Stimulated activated CD4-positive, alpha-beta T cell treated with anti-CD3 and anti-CD28 coated beads, TNF-alpha, amount 100 ng/mL, for 24 hours (primary cell): ENCODE data around the gene AMH.

Experiments used
- DNase-seq, 3 experiments: peaks; one replicate each; pipeline ENCODE4 v3.0.0-alpha.2; 2020; ENCODE audit warnings: low read depth in 3 of 3

Gene AMH

GRCh38 chr19:2287585-2288337 is 38.6 kb downstream of the AMH start:
- DNase-seq: no peak

DNA sequence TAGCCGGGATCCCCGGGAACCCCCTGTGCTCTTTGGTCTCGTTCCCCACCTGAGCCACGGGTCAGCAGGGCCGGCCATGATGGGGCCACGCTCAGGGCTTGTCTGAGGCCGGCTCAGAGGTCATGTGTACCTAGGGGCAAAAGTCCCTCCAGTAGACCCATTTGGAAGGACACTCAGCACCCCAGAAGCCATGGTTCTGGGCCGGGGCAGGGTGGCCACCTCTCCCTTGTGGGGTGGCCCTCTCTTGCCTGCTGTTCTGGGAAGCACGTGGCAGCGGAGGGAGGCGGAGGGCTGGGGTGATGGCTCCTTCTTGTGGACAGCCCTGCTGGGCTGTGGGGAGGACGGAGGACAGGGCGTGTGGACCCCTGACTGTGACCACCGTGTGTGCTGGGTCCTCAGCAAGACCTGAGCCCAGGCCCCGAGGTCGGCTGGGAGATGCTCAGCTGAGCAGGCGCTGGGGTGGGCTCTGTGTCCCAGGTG is 39.3 kb downstream of the AMH start:
- no peak for DNase-seq

DNA sequence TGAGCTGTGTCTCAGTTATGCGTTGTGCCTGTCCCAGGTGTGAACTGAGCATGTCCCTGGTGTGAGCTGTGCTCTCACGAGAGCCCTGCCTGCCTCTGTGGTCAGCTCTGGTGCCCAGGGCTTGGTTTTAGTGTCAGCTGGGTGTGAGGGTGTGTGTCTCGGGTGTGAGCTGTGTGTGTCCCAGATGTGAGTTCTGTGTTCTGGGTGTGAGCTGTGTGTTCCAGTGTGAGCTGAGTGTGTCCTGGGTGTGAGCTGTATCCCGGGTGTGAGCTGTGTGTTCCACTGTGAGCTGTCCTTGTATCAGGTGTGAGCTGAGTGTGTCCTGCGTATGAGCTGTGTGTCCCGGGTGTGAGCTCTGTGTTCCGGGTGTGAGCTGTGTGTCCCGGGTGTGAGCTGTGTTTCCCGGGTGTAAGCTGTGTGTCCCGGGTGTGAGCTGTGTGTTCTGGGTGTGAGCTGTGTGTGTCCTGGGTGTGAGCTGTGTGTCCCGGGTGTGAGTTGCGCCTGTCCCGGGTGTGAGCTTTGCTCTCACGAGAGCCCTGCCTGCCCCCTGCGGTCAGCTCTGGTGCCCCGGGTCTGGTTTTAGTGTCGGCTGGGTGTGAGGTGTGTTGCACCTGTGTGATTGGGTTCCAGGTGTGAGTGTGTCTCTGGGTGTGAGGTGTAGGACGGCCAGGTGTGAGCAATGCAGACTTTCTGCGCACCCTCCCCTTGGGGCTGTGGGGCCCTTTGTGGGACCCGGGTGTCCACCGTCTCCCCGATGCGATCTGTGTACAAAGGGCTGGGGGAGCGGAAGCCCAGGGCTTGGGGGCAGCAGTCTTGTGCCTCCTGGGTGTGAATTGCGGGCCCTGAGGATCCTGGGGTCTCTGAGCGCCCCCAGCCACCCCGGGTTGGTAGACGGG is 39.9 kb downstream of the AMH start:
- no peak for DNase-seq

DNA sequence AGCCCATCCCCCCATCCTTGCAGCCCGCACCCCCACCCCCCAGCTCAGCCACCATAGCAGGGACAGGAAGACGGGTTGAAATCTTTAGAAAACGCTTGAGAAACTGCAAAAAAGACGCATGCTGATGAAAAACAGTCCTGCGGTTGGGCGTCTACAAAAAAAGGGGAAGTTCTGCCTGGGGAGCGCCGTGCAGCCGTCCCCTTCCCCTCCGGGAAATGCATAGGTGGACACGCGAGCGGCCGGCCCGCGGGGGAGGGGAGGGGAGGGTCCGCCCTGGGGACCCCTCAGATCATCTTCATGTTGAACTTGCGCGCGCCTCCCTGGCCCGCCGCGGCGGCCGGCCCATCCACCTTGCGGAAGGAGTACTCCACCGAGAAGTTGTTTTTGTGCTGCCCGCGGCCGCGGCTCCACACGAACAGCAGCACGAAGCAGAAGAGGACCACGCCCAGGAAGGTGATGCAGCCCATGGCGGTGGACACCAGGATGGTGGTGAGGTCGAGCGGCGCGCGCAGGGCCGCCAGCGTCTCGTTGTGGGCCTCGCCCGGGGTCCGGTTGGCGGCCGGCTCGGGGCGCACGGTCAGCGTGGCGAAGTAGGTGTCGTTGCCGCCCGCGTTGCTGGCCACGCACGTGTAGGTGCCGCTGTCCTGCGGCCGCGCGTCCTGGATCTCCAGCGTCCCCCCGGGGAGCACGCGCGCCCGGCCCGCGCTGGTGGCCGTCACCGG is 40.8 kb downstream of the AMH start:
- DNase-seq: peak in 1 of 3 experiments; percentile 43

- DNase-seq: no peak
Observed at GRCh38 chr19:2290441-2291184, 41.5 kb downstream of the AMH start.

DNA sequence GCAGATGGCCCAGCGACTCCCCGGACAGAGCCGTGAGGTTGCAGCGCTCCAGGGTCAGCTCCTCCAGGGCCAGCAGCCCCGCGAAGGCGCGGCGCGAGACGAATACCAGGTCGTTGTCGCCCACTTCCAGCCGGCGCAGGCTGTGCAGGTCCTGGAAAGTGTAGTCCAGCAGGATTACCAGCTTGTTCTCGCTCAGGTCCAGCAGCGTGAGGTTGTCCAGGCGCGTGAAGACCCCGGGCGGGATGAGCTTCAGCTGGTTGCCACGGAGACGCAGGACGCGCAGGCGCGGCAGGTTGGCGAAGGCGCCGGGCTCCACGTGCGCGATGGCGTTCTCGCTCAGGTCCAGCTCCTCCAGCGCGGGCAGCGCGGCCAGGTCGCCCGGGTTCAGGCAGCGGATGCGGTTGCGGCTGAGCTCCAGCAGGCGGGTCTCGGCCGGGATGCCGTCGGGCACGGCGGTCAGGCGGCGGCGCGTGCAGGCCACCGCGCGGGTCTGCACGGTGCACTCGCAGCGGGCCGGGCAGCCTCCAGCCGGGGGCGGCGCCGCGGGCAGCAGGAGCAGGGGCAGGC is 42.1 kb downstream of the AMH start:
- no peak for DNase-seq

GRCh38 chr19:2294687-2295335 is 45.7 kb downstream of the AMH start:
- no peak for DNase-seq

GRCh38 chr19:2296141-2296540 is 47.0 kb downstream of the AMH start:
- DNase-seq: no peak

GRCh38 chr19:2300533-2300932 is 51.4 kb downstream of the AMH start:
- no peak for DNase-seq
